K562 (cell line): Measurements from ENCODE around the gene ZNF23. TPM values are rescaled to one million over a fixed set of nuclear protein-coding genes. Genes with fewer than 3 reads are reported as not detected.

Experiments
- BRD4 ChIP-seq: fragments of 200-600 bp; sonication (generic); IDR thresholded peaks from 2 replicates; pipeline ENCODE4 v1.6.1; 2017; ENCODE audit warnings: inconsistent platforms
- CEBPB ChIP-seq: fragments of 450-650 bp; IDR thresholded peaks from 2 replicates; pipeline ENCODE4 v1.6.1; 2016; ENCODE audit warnings: missing genetic modification characterization, missing compliant biosample characterization
- DIDO1 ChIP-seq: fragments of 450-650 bp; IDR thresholded peaks from 2 replicates; pipeline ENCODE4 v1.6.1; 2016; ENCODE audit warnings: low read depth, missing biosample characterization, missing genetic modification characterization
- ELF4 ChIP-seq: fragments of 450-650 bp; formaldehyde crosslinking; IDR thresholded peaks from 2 replicates; pipeline ENCODE4 v1.4.0; 2022; ENCODE audit warnings: missing genetic modification characterization
- FOXJ2 ChIP-seq: fragments of 200-800 bp; sonication (Bioruptor generic); IDR thresholded peaks from 2 replicates; pipeline ENCODE4 v1.6.1; 2016; ENCODE audit warnings: missing genetic modification characterization, missing compliant biosample characterization
- NUFIP1 ChIP-seq: fragments of 450-650 bp; IDR thresholded peaks from 2 replicates; pipeline ENCODE4 v1.6.1; 2018; ENCODE audit not compliant: partially characterized antibody
- PYGO2 ChIP-seq: fragments of 450-650 bp; IDR thresholded peaks from 2 replicates; pipeline ENCODE4 v1.6.1; 2016; ENCODE audit warnings: mild to moderate bottlenecking, missing genetic modification characterization, moderate library complexity, missing compliant biosample characterization
- TBL1XR1 ChIP-seq, 2 experiments: IDR thresholded peaks; 2 replicates each; pipeline ENCODE4 v1.6.1; 2012; ENCODE audit warnings: improper control_type of control experiment in 2 of 2, low read length in 2 of 2, mild to moderate bottlenecking in 1 of 2
- THAP7 ChIP-seq: fragments of 250-450 bp; sonication (Bioruptor Pico); IDR thresholded peaks from 2 replicates; pipeline ENCODE4 v1.5.0; 2021
- UBTF ChIP-seq, 2 experiments: IDR thresholded peaks; 2 replicates each; pipeline ENCODE4 v1.6.1; 2012; ENCODE audit warnings: improper control_type of control experiment in 2 of 2, low read depth in 2 of 2, low read length in 2 of 2, borderline replicate concordance in 1 of 2
- ZBTB12 ChIP-seq: fragments of 250-450 bp; sonication (Bioruptor Pico); IDR thresholded peaks from 2 replicates; pipeline ENCODE4 v1.4.0; 2020
- ZBTB8A ChIP-seq: fragments of 450-650 bp; IDR thresholded peaks from 2 replicates; pipeline ENCODE4 v1.6.1; 2018; ENCODE audit warnings: mild to moderate bottlenecking, moderate library complexity; ENCODE audit not compliant: partially characterized antibody
- ZHX1 ChIP-seq: fragments of 150-350 bp; conservative IDR thresholded peaks from 2 replicates; pipeline ENCODE4 v1.6.1; 2014; ENCODE audit warnings: low read length
- ZNF12 ChIP-seq: sonication (generic); formaldehyde crosslinking; IDR thresholded peaks from 2 replicates; pipeline ENCODE4 v1.4.0; 2020; ENCODE audit warnings: mild to moderate bottlenecking, missing genetic modification reagents
- ZNF511 ChIP-seq: sonication (generic); formaldehyde crosslinking; IDR thresholded peaks from 2 replicates; pipeline ENCODE4 v1.8.0; 2022; ENCODE audit warnings: mild to moderate bottlenecking, missing genetic modification reagents
- ZNF592 ChIP-seq: fragments of 450-650 bp; IDR thresholded peaks from 2 replicates; pipeline ENCODE4 v1.6.1; 2017; ENCODE audit warnings: antibody characterized with exemption, mild to moderate bottlenecking
- polyA plus RNA-seq, 8 experiments: library from polyadenylated mRNA; depleted of rRNA in 4 of 8; stranded (reverse) in 5 of 8; unstranded in 3 of 8; fragments of >200 nt; fragmentation: Nextera tagmentation in 2 of 8; fragmentation: Illumina TruSeq in 1 of 8; extraction: Ambion mirVana in 2 of 8; extraction: Trizol in 1 of 8; gene quantifications; 2 replicates each; pipeline versions ENCODE4 v1.2.1 to v1.2.3, GENCODE V29; 2011 to 2014; ENCODE audit warnings: inconsistent platforms in 1 of 8, missing spikeins in 1 of 8
- total RNA-seq, 7 experiments: library from RNA; depleted of rRNA in 6 of 7; stranded (reverse); fragments of >200 nt in 6 of 7; fragmentation: Illumina TruSeq in 2 of 7; extraction: Trizol in 2 of 7; gene quantifications; 2 replicates each; pipeline versions ENCODE4 v1.2.1 to v1.2.3, GENCODE V29; 2011 to 2021; ENCODE audit warnings: low replicate concordance in 1 of 7

The ZNF23 gene
- total and polyA plus RNA-seq, 9 of the 15 experiments (the other 6 are each of a cell fraction or from before 2014, with no cell fraction given) = 4.7 to 13.4 (median 11.2) TPM

- TF ChIP-seq ZNF511 (CRISPR knock-in tag) (peak; percentile 98), DIDO1 (tag) (no peak), THAP7 (CRISPR knock-in tag) (no peak), ZNF592 (no peak), ZHX1 (no peak), BRD4 (no peak), ELF4 (CRISPR knock-in tag) (no peak), NUFIP1 (no peak), ZNF12 (CRISPR knock-in tag) (0 out of 2 replicates have a peak, but pooled peaks have one; percentile 67), UBTF (IDR thresholded peaks at IDR 0.05; ENCODE audit: borderline replicate concordance in 1 of 2, low read depth in 2 of 2, low read length in 2 of 2) (no peak), ZBTB12 (CRISPR knock-in tag) (no peak), CEBPB (tag) (no peak), PYGO2 (tag) (0 out of 2 replicates have a peak, but pooled peaks have one; percentile 34), FOXJ2 (tag) (no peak), TBL1XR1 (IDR thresholded peaks at IDR 0.05; ENCODE audit: low read length in 2 of 2) (no peak), ZBTB8A (no peak)
These were observed 5.8 kb upstream of the ZNF23 start (continued) for GRCh38 chr16:71467810-71468209.
